OCI-LY3 (cell line): ENCODE results near the gene TTC29.

Experiments used
- H2AFZ ChIP-seq: fragments of 200-600, 300-600 bp; shearing (Covaris generic); 2 replicates; pipeline ENCODE4 v1.6.0; 2014; ENCODE audit warnings: antibody characterized with exemption, low read depth, low read length
- H3K27ac ChIP-seq: fragments of 200-600, 300-600 bp; sonication (generic); 2 replicates; pipeline ENCODE4 v1.5.1; 2014; ENCODE audit warnings: mild to moderate bottlenecking, low read length, moderate library complexity, mixed read lengths
- H3K27me3 ChIP-seq: fragments of 200-600, 300-600 bp; sonication (generic); 2 replicates; pipeline ENCODE4 v1.6.1; 2014; ENCODE audit warnings: low read depth, low read length, mixed read lengths
- H3K36me3 ChIP-seq: fragments of 200-600, 300-600 bp; sonication (generic); replicated peaks from 2 replicates; pipeline ENCODE3; 2014; ENCODE audit warnings: low read depth, low read length, mixed read lengths
- H3K4me1 ChIP-seq: fragments of 300-600, 200-600 bp; sonication (generic); 2 replicates; pipeline ENCODE4 v1.6.1; 2014; ENCODE audit warnings: low read length, mixed read lengths
- H3K4me2 ChIP-seq: fragments of 200-600, 300-600 bp; sonication (generic); 2 replicates; pipeline ENCODE4 v1.6.1; 2014; ENCODE audit warnings: low read length, mixed read lengths
- H3K4me3 ChIP-seq: fragments of 300-600, 200-600 bp; sonication (generic); 2 replicates; pipeline ENCODE4 v1.5.1; 2014; ENCODE audit warnings: antibody characterized with exemption, mild to moderate bottlenecking, low read length, moderate library complexity
- H3K79me2 ChIP-seq: fragments of 300-600, 200-600 bp; shearing (Covaris generic); 2 replicates; pipeline ENCODE4 v1.6.1; 2014; ENCODE audit warnings: mild to moderate bottlenecking, low read length, mixed read lengths
- H3K9ac ChIP-seq: fragments of 300-600, 200-600 bp; shearing (Covaris generic); 2 replicates; pipeline ENCODE4 v1.6.0; 2014; ENCODE audit warnings: mild to moderate bottlenecking, low read length, moderate library complexity
- H3K9me3 ChIP-seq: fragments of 200-600, 300-600 bp; shearing (Covaris generic); 2 replicates; pipeline ENCODE4 v1.6.1; 2014; ENCODE audit warnings: low read length, mixed read lengths; ENCODE audit not compliant: insufficient read depth
- H4K20me1 ChIP-seq: fragments of 200-600, 300-600 bp; sonication (generic); 2 replicates; pipeline ENCODE4 v1.6.1; 2016; ENCODE audit warnings: low read length, mixed read lengths; ENCODE audit not compliant: insufficient read depth
- CTCF ChIP-seq: fragments of 200-600, 300-600 bp; sonication (generic); IDR thresholded peaks from 2 replicates; pipeline ENCODE4 v1.5.1; 2014; ENCODE audit warnings: antibody characterized with exemption, low read length, low read depth
- EZH2phosphoT487 ChIP-seq: fragments of 200-600 bp; shearing (Covaris generic); IDR thresholded peaks from 2 replicates; pipeline ENCODE4 v1.6.1; 2018; ENCODE audit warnings: antibody characterized with exemption, mixed run types, low read depth

Gene TTC29

GRCh38 chr4:146852360-146852759 is 93.3 kb downstream of the TTC29 start:
- Histone ChIP-seq H3K4me1 (no peaks in the 10 kb centered on the region), H3K4me2 (no peak overlapping the region), H3K27me3 (no peaks in the 10 kb centered on the region), H3K27ac (no peak overlapping the region), H2AFZ (no peak overlapping the region), H3K79me2 (no peaks in the 10 kb centered on the region), H3K9me3 (no peaks in the 10 kb centered on the region), H3K9ac (no peak overlapping the region), H3K36me3 (no peaks in the 10 kb centered on the region), H4K20me1 (no peaks in the 10 kb centered on the region), H3K4me3 (no peak overlapping the region)
- TF ChIP-seq CTCF (no peak), EZH2phosphoT487 (no peak)

GRCh38 chr4:146847345-146847744 is 98.3 kb downstream of the TTC29 start:
- no peak overlapping the region for H3K4me3 ChIP-seq
- no peaks in the 10 kb centered on the region for H3K36me3 ChIP-seq
- no peaks in the 10 kb centered on the region for H3K9me3 ChIP-seq
- H3K4me2 ChIP-seq = no peak overlapping the region
- no peaks in the 10 kb centered on the region for H3K4me1 ChIP-seq
- no peaks in the 10 kb centered on the region for H3K79me2 ChIP-seq
- TF ChIP-seq CTCF (no peak), EZH2phosphoT487 (no peak)
- no peaks in the 10 kb centered on the region for H3K27me3 ChIP-seq
- H4K20me1 ChIP-seq = no peaks in the 10 kb centered on the region
- H3K9ac ChIP-seq = no peak overlapping the region
- H3K27ac ChIP-seq = no peak overlapping the region
- H2AFZ ChIP-seq = no peak overlapping the region

- H3K4me2 ChIP-seq = no peak overlapping the region
- no peak for TF ChIP-seq EZH2phosphoT487
- no peak for TF ChIP-seq CTCF
- H2AFZ ChIP-seq = no peak overlapping the region
- H3K9me3 ChIP-seq = no peaks in the 10 kb centered on the region
- no peak overlapping the region for H3K27ac ChIP-seq
- H3K79me2 ChIP-seq = no peaks in the 10 kb centered on the region
- no peak overlapping the region for H3K4me3 ChIP-seq
- no peaks in the 10 kb centered on the region for H3K36me3 ChIP-seq
- no peak overlapping the region for H3K9ac ChIP-seq
- no peaks in the 10 kb centered on the region for H3K27me3 ChIP-seq
- no peaks in the 10 kb centered on the region for H3K4me1 ChIP-seq
- no peaks in the 10 kb centered on the region for H4K20me1 ChIP-seq
These were observed 98.8 kb downstream of the TTC29 start for GRCh38 chr4:146846882-146847281.

GRCh38 chr4:146844761-146845160 is 100.9 kb downstream of the TTC29 start:
- Histone ChIP-seq H3K27ac (no peak overlapping the region), H3K4me3 (no peak overlapping the region), H3K36me3 (no peaks in the 10 kb centered on the region), H3K27me3 (no peaks in the 10 kb centered on the region), H3K79me2 (no peaks in the 10 kb centered on the region), H3K4me1 (no peaks in the 10 kb centered on the region), H3K4me2 (no peak overlapping the region), H3K9me3 (no peaks in the 10 kb centered on the region), H4K20me1 (no peaks in the 10 kb centered on the region), H3K9ac (no peak overlapping the region), H2AFZ (no peak overlapping the region)
- TF ChIP-seq EZH2phosphoT487 = no peak
- TF ChIP-seq CTCF = no peak
